HG03139 (cell line): ENCODE results near the gene PREP.

ENCODE experiments used
- ATAC-seq: cut with Tn5 transposase; IDR thresholded peaks from one replicate; pipeline ENCODE4 v1.9.1; 2021; ENCODE audit not compliant: unreplicated experiment

PREP gene

GRCh38 chr6:105397987-105398386, 4.9 kb downstream of the PREP start:
- ATAC-seq = no peak

DNA sequence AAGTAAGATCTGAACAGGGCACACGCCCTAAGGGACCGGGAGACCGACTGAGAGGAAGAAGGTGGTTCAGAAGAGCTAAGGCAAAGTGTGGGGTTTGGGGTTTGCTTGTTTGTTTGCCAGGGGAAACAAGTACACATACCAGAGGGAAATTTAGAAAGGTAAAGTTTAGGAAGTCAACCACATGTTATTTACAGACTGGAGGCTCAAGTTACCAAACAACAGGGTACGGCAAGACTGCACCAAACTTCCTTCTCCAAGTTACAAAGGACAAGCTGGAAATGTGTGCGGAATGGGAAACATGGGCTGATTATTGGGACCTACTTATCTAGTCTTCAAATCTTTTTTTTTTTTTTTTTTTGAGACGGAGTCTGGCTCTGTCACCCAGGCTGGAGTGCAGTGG, 11.2 kb downstream of the PREP start:
- no peak for ATAC-seq

DNA sequence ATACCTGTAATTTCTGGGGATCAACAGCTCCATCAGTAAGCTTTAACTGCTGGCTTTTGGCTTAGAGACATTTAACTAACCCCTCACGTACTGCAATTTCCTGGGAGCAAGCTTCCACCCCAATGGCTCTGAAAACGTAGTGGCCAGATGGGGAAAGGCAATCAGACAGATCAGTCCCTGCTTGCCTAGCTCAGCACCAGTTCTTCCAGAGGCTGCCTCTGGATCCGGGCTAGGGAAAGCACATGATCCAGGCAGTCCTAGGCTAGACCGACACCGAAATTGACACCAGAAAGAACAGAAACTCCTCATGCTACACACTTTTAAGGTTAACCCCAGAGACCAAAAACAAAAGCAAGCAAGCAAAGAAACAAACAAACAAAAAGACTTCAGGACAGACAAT, 13.3 kb downstream of the PREP start:
- no peak for ATAC-seq

GRCh38 chr6:105388392-105388791, 14.5 kb downstream of the PREP start:
- ATAC-seq = no peak

DNA sequence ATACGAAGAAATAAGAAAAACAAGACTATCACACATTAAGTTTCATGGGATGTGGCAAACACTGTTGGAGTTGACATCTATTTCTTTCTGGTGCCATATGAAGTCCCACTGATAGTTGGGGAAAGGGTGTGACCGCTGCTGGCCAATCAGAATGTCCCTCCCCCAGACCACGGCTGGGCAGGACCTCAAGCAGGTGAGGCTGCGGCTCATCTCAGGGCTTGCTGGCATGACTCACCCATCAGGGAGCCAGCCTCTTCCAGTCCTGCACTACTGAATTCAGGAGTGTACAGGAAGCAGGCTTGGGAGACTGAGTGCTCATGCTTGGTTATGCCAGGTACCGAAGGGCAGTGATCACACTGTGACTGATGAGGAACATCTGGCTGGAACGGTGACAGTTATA, 18.9 kb downstream of the PREP start:
- no peak for ATAC-seq

- ATAC-seq = no peak
Observed at GRCh38 chr6:105382958-105383357, 19.9 kb downstream of the PREP start.

GRCh38 chr6:105382496-105382895, 20.4 kb downstream of the PREP start:
- no peak for ATAC-seq

GRCh38 chr6:105380634-105381033, 22.2 kb downstream of the PREP start:
- ATAC-seq = no peak

GRCh38 chr6:105375797-105376196, 27.1 kb downstream of the PREP start:
- ATAC-seq = no peak

- no peak for ATAC-seq
Observed at GRCh38 chr6:105374010-105374420, 28.9 kb downstream of the PREP start.

DNA sequence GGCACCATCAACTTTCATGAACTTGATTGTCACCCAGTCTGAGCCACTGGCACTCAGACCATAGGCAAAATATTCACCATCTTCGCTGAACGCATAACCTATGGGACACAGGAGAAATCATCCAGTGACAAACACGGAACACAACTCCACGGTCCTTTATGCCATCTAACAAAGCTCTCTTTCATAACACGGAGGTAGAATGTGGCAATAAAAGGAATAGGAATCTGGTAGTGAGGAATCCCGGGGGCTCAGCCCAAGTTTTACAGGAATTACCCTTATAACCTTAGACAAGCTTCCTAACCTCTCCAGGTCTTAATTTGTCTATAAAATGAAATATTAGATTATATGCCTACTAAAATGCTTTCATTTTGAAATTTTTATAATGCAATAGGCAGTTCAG, 29.4 kb downstream of the PREP start:
- ATAC-seq = no peak

GRCh38 chr6:105372849-105373182, 30.1 kb downstream of the PREP start:
- no peak for ATAC-seq

GRCh38 chr6:105372142-105372848, 30.6 kb downstream of the PREP start:
- no peak for ATAC-seq

DNA sequence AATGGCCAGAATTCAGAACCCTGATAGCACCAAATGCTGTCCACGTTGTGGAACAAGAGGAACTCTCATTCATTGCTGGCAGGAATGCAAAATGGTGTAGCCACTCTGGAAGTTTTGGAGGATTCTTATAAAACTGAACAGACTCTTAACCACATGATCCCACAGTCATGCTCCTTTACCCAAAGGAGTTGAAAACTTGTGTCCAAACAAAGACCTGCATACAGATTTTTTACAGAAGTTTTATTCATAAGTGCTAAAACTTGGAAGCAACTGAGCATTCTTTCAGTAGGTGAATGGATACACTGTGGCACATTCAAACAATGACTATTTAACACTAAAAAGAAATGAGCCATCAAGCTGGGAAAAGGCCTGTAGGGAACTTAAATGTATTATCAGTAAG, 32.5 kb downstream of the PREP start:
- ATAC-seq = no peak

- no peak for ATAC-seq
Observed at GRCh38 chr6:105369145-105369544, 33.7 kb downstream of the PREP start.

DNA sequence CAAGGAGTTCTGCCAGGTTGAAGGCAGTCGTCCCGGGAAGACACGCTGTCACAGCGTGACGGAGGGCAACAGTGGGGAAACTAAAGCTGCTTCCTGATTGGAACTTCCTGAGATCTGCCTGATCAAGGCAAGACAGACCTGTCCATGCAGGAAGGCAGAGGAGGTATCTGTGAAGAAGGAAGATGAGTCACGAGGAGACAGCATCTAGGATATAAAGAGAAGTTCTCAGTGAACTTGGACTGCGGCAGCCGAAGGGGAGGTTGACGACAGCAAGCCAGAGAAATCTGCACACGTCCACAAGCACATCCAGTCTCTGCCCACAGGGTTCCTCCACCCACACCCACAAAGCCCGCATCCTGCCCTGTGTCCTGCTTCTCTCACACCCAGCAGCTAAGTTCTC, 38.6 kb downstream of the PREP start:
- no peak for ATAC-seq

- no peak for ATAC-seq
Observed at GRCh38 chr6:105363100-105363754, 39.7 kb downstream of the PREP start.

DNA sequence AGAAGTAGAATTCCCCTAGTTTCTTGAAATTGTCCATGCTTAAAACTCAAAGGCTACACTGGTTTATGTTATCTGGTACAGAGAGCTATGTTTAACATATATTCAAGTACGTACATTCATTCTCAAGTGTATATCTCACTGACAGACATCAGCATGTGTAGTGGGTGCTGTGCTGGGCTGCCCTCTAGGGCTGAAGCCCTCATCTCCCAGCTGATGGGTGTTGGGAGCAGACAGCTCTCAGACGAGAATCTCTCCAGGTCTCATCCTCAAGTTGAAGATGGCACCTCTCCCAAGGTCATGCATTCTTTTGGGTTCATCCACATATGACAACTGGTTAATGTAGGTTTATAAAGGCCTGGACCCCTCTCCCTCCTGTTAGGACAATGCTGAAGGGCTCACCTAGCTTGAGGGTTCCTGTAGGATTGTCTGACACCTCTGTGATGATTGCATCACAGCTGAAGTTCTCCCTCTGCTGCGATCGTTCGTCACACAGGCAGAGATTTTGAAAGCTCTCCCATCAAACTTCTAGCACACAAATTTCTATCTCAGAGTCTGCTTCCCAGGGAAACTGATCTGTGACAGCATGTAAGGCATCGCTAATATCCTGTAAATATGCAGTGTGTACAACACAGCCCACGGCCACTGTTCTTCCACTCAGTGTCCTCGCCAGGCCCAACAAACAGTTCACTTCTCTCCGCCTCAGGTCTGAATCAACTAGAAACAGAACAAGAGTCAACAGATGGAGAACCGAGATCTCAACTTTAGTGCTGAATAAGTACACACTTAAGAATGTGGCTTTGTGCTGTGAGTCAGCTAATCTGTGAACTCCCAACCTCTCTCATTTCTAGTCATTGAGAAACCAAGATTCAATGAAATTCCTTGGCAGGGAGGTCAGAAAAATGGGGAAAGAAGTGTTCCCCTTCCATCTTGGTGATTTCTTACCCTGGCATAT, 43.2 kb downstream of the PREP start:
- ATAC-seq = no peak

- no peak for ATAC-seq
Observed at GRCh38 chr6:105357165-105357564, 45.7 kb downstream of the PREP start.

GRCh38 chr6:105352037-105352617, 50.8 kb downstream of the PREP start:
- ATAC-seq = no peak

- no peak for ATAC-seq
Observed at GRCh38 chr6:105348897-105349296, 54.0 kb downstream of the PREP start.
